Activated effector memory CD4-positive, alpha-beta T cell treated with anti-CD3 and anti-CD28 coated beads, Interleukin-2, amount 50 U/mL, for 16 hours (primary cell): ENCODE measurements around the gene ABCA6.
"Not testable (repeated sequence)": the region's sequence is repeated elsewhere in the genome, so short reads cannot be mapped to it uniquely, and the experiment has no call there.

Source experiments
- DNase-seq: peaks from one replicate; pipeline ENCODE4 v3.0.0-alpha.2; 2020

Gene ABCA6

GRCh38 chr17:69141431-69142174 is at the start of gene ABCA6:
Gene ABCA6 (minus strand): TSS chr17:69141895. CDS start chr17:69140703, 1,192 bp downstream.
- no peak for DNase-seq

- DNase-seq: no peak
Observed at GRCh38 chr17:69188796-69189195, 47.1 kb upstream of the ABCA6 start.

GRCh38 chr17:69188064-69188463 is 46.4 kb upstream of the ABCA6 start:
- DNase-seq: no peak

- DNase-seq: no peak
Observed at GRCh38 chr17:69187294-69187693, 45.6 kb upstream of the ABCA6 start.

GRCh38 chr17:69179227-69179952 is 37.7 kb upstream of the ABCA6 start:
- no peak for DNase-seq

- no peak for DNase-seq
Observed at GRCh38 chr17:69176457-69176795, 34.7 kb upstream of the ABCA6 start.

GRCh38 chr17:69175625-69176456 is 34.1 kb upstream of the ABCA6 start:
- no peak for DNase-seq

- DNase-seq: no peak
Observed at GRCh38 chr17:69175262-69175624, 33.5 kb upstream of the ABCA6 start.

- DNase-seq: no peak
Observed at GRCh38 chr17:69173118-69173517, 31.4 kb upstream of the ABCA6 start.

- DNase-seq: no peak
Observed at GRCh38 chr17:69170377-69170776, 28.7 kb upstream of the ABCA6 start.

GRCh38 chr17:69168642-69169041 is 26.9 kb upstream of the ABCA6 start:
- DNase-seq: not testable (repeated sequence)

- DNase-seq: no peak
Observed at GRCh38 chr17:69166957-69167356, 25.3 kb upstream of the ABCA6 start.

- DNase-seq: no peak
Observed at GRCh38 chr17:69164206-69164605, 22.5 kb upstream of the ABCA6 start.

- no peak for DNase-seq
Observed at GRCh38 chr17:69159418-69159817, 17.7 kb upstream of the ABCA6 start.

GRCh38 chr17:69154267-69154666 is 12.6 kb upstream of the ABCA6 start:
- DNase-seq: no peak

GRCh38 chr17:69150333-69150732 is 8.6 kb upstream of the ABCA6 start:
- DNase-seq: no peak

GRCh38 chr17:69147460-69147859 is 5.8 kb upstream of the ABCA6 start:
- DNase-seq: no peak

GRCh38 chr17:69144331-69145255 is 2.9 kb upstream of the ABCA6 start:
- DNase-seq: no peak

- DNase-seq: no peak
Observed at GRCh38 chr17:69143683-69144231, 2.1 kb upstream of the ABCA6 start.

GRCh38 chr17:69143151-69143550 is 1.5 kb upstream of the ABCA6 start:
- DNase-seq: no peak

GRCh38 chr17:69142175-69142802 is 594 bp upstream of the ABCA6 start:
- no peak for DNase-seq

GRCh38 chr17:69134112-69134511 is 7.6 kb downstream of the ABCA6 start:
- DNase-seq: no peak
